ENCODE data around the gene TAF11. TPM values are rescaled to one million over a fixed set of nuclear protein-coding genes. Genes with fewer than 3 reads are reported as not detected.
A peak's percentile ranks its signal among the peaks of the same experiment; 100 is the strongest.
"Not testable (repeated sequence)": the region's sequence is repeated elsewhere in the genome, so short reads cannot be mapped to it uniquely, and the experiment has no call there.

TAF11 gene
- total and polyA plus RNA-seq, 4 donors: 7.3 to 16.0 (median 12.1) TPM

DNA sequence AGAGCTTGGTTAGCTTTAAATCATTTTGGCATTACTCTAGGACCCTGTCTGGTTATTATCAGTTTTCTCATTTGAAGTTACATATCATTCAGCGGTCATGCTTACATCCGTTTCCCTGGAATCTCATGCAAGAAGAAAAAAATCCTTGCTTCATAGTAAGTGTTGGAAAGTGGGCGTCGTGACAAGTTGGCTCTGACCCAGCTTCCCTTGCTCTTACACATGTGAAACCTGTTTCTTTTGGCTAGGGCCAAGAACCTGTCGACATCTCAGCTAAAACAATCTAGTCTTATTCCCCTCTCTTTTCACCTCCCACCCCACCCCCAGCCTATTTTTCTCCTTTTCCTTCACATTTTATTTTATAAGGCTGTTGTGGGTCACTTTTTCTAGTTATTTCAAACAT, 46.7 kb upstream of the TAF11 start:
- TF ChIP-seq HNF4G (IDR thresholded peaks at IDR 0.05): no peak
- peak in 1 of 2 donors; percentile 8 for TF ChIP-seq RAD21 (IDR thresholded peaks at IDR 0.05)
- TF ChIP-seq RXRA (IDR thresholded peaks at IDR 0.05): peak in 1 of 2 donors; percentile 24
- peak; percentile 57 for TF ChIP-seq NR2F2 (IDR thresholded peaks at IDR 0.05)
- WGBS: 48% methylated on average over 5 of the region's 5 CpGs
- H3K27ac ChIP-seq (ENCODE audit: low read depth in 1 of 2, low read length in 2 of 2): peak overlapping the region in 1 of 2 donors; percentile 11
- no peak overlapping the region for H3K4me3 ChIP-seq (ENCODE audit: low read depth in 1 of 3, low read length in 3 of 3)
- H3K9me3 ChIP-seq (ENCODE audit: control insufficient read depth in 4 of 4, low read length in 3 of 4): no peaks in the 10 kb centered on the region
- H3K36me3 ChIP-seq (ENCODE audit: control insufficient read depth in 4 of 4, insufficient read depth in 3 of 4, low read depth in 1 of 4, low read length in 3 of 4): no peaks in the 10 kb centered on the region
- DNase-seq (ENCODE audit: low spot score): peak; percentile 39
- no peak overlapping the region for H3K9ac ChIP-seq (ENCODE audit: low read depth in 1 of 2, low read length in 2 of 2)
- peaks cover 2 to 17% (median 9%) of the 10 kb centered on the region in 4 donors for H3K4me1 ChIP-seq (ENCODE audit: control insufficient read depth in 4 of 4, insufficient read depth in 4 of 4, low read length in 3 of 4)
- no peaks in the 10 kb centered on the region for H3K27me3 ChIP-seq (ENCODE audit: control insufficient read depth in 4 of 4, insufficient read depth in 4 of 4, low read length in 3 of 4)

DNA sequence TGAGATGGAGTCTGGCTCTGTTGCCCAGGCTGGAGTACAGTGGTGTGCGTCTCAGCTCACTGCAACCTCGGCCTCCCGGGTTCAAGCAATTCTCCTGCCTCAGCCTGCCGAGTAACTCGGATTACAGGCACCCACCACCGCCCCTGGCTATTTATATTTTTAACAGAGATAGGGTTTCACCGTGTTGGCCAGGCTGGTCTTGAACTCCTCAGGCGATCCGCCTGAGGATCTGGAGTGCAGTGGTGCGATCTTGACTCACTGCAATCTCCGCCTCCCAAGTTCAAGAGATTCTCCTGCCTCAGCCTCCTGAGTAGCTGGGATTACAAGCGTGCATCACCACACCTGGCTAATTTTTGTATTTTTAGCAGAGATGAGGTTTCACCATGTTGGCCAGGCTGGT, 44.4 kb upstream of the TAF11 start:
- 93% methylated on average over 12 of the region's 12 CpGs for WGBS
- H3K9me3 ChIP-seq (ENCODE audit: control insufficient read depth in 4 of 4, low read length in 3 of 4); H3K27me3 ChIP-seq (ENCODE audit: control insufficient read depth in 4 of 4, insufficient read depth in 4 of 4, low read length in 3 of 4); H3K4me1 ChIP-seq (ENCODE audit: control insufficient read depth in 4 of 4, insufficient read depth in 4 of 4, low read length in 3 of 4); H3K9ac ChIP-seq (ENCODE audit: low read depth in 1 of 2, low read length in 2 of 2); H3K36me3 ChIP-seq (ENCODE audit: control insufficient read depth in 4 of 4, insufficient read depth in 3 of 4, low read depth in 1 of 4, low read length in 3 of 4); H3K4me3 ChIP-seq (ENCODE audit: low read depth in 1 of 3, low read length in 3 of 3); H3K27ac ChIP-seq (ENCODE audit: low read depth in 1 of 2, low read length in 2 of 2); DNase-seq (ENCODE audit: low spot score): not testable (repeated sequence)

DNA sequence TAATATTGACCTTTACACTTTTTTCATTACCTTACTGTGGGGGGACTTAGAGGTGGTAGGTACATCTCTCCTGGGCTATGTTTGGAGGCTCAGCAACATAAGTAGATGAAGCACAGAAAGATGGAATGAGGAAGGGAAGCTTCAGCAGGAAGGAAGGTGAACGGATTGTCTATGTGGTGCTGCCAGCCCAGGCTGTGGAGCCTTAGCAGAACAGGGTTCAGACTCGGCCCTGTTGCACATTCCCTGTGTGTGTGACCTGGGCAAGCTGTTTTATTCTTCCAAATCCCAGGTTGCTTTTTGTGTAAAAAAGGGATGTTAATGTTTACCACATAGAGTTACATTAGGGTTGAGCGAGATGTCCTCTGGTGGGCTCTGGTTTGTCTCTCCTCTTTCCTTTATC, 42.4 kb upstream of the TAF11 start:
- H3K4me3 ChIP-seq (ENCODE audit: low read depth in 1 of 3, low read length in 3 of 3): no peak overlapping the region
- 78% methylated on average over 3 of the region's 3 CpGs for WGBS
- H3K27ac ChIP-seq (ENCODE audit: low read depth in 1 of 2, low read length in 2 of 2): no peak overlapping the region
- no peak for DNase-seq (ENCODE audit: low spot score)
- no peak for TF ChIP-seq GABPA (IDR thresholded peaks at IDR 0.05 in 1 of 2, conservative IDR thresholded peaks at IDR 0.05 in 1 of 2)
- no peak for TF ChIP-seq FOXA2 (IDR thresholded peaks at IDR 0.05)
- no peak for TF ChIP-seq RAD21 (IDR thresholded peaks at IDR 0.05)
- TF ChIP-seq FOXA1 (IDR thresholded peaks at IDR 0.05): no peak
- no peak for TF ChIP-seq SP1 (IDR thresholded peaks at IDR 0.05)
- TF ChIP-seq, protein P1, sequence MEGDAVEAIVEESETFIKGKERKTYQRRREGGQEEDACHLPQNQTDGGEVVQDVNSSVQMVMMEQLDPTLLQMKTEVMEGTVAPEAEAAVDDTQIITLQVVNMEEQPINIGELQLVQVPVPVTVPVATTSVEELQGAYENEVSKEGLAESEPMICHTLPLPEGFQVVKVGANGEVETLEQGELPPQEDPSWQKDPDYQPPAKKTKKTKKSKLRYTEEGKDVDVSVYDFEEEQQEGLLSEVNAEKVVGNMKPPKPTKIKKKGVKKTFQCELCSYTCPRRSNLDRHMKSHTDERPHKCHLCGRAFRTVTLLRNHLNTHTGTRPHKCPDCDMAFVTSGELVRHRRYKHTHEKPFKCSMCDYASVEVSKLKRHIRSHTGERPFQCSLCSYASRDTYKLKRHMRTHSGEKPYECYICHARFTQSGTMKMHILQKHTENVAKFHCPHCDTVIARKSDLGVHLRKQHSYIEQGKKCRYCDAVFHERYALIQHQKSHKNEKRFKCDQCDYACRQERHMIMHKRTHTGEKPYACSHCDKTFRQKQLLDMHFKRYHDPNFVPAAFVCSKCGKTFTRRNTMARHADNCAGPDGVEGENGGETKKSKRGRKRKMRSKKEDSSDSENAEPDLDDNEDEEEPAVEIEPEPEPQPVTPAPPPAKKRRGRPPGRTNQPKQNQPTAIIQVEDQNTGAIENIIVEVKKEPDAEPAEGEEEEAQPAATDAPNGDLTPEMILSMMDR (IDR thresholded peaks at IDR 0.05; ENCODE audit: low read depth, low read length, missing input control): no peak
- no peak for TF ChIP-seq JUND (IDR thresholded peaks at IDR 0.05)
- TF ChIP-seq RXRA (IDR thresholded peaks at IDR 0.05): no peak
- TF ChIP-seq, protein P2, sequence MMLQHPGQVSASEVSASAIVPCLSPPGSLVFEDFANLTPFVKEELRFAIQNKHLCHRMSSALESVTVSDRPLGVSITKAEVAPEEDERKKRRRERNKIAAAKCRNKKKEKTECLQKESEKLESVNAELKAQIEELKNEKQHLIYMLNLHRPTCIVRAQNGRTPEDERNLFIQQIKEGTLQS (IDR thresholded peaks at IDR 0.05): no peak
- TF ChIP-seq HNF4G (IDR thresholded peaks at IDR 0.05): no peak
- no peak for TF ChIP-seq YY1 (IDR thresholded peaks at IDR 0.05)
- peaks cover 0 to 5% (median 0%) of the 10 kb centered on the region in 4 donors for H3K4me1 ChIP-seq (ENCODE audit: control insufficient read depth in 4 of 4, insufficient read depth in 4 of 4, low read length in 3 of 4)
- H3K36me3 ChIP-seq (ENCODE audit: control insufficient read depth in 4 of 4, insufficient read depth in 3 of 4, low read depth in 1 of 4, low read length in 3 of 4): no peaks in the 10 kb centered on the region
- H3K27me3 ChIP-seq (ENCODE audit: control insufficient read depth in 4 of 4, insufficient read depth in 4 of 4, low read length in 3 of 4): no peaks in the 10 kb centered on the region
- no peaks in the 10 kb centered on the region for H3K9me3 ChIP-seq (ENCODE audit: control insufficient read depth in 4 of 4, low read length in 3 of 4)
- no peak overlapping the region for H3K9ac ChIP-seq (ENCODE audit: low read depth in 1 of 2, low read length in 2 of 2)

Data from liver (tissue), 9 donors.